Skeletal muscle satellite cell (primary cell): ENCODE data around the gene NFKB2.

Experiments used
- H3K27me3 ChIP-seq: 2 replicates; pipeline ENCODE4 v1.7.0; 2013; ENCODE audit warnings: low read length; ENCODE audit not compliant: control insufficient read depth, insufficient read depth
- H3K36me3 ChIP-seq: 2 replicates; pipeline ENCODE4 v1.7.0; 2013; ENCODE audit warnings: mild to moderate bottlenecking, control low read depth, low read length; ENCODE audit not compliant: insufficient read depth
- H3K4me1 ChIP-seq: 2 replicates; pipeline ENCODE4 v1.7.0; 2013; ENCODE audit warnings: low read length; ENCODE audit not compliant: control insufficient read depth, insufficient read depth
- H3K4me2 ChIP-seq: 2 replicates; pipeline ENCODE4 v1.7.0; 2013; ENCODE audit warnings: mild to moderate bottlenecking, low read length
- H3K4me3 ChIP-seq: 2 replicates; pipeline ENCODE4 v1.7.0; 2013; ENCODE audit warnings: low read length
- H3K9ac ChIP-seq: 2 replicates; pipeline ENCODE4 v1.7.0; 2013; ENCODE audit warnings: mild to moderate bottlenecking, low read depth, low read length, moderate library complexity
- H3K9me3 ChIP-seq: replicated peaks from 2 replicates; pipeline ENCODE4 v1.7.0; 2013; ENCODE audit warnings: mild to moderate bottlenecking, control low read depth, low read length
- small RNA-seq: library from RNA; depleted of rRNA; stranded (forward); fragments of <200 nt; gene quantifications from one replicate; pipeline ENCODE3, GENCODE V24; 2012

Gene NFKB2

GRCh38 chr10:102450374-102451104, 55.0 kb downstream of the NFKB2 start:
- peak overlapping the region; percentile 97 for H3K4me2 ChIP-seq
- peaks cover 32% of the 10 kb centered on the region for H3K4me1 ChIP-seq
- H3K9me3 ChIP-seq = no peaks in the 10 kb centered on the region
- peak overlapping the region; percentile 94 for H3K4me3 ChIP-seq
- no peaks in the 10 kb centered on the region for H3K36me3 ChIP-seq
- no peaks in the 10 kb centered on the region for H3K27me3 ChIP-seq
- peak overlapping the region; percentile 65 for H3K9ac ChIP-seq

GRCh38 chr10:102451105-102451969, 55.8 kb downstream of the NFKB2 start, which contains the start of gene C10orf95:
TSS of gene C10orf95 (minus strand) at chr10:102451543. CDS start at chr10:102451093, 450 bp downstream.
- H3K4me1 ChIP-seq = peaks cover 39% of the 10 kb centered on the region
- peak within 1 kb of the TSS; percentile 94 for H3K4me3 ChIP-seq
- peak within 1 kb of the TSS; percentile 65 for H3K9ac ChIP-seq

More at GRCh38 chr10:102451105-102451969, 55.8 kb downstream of the NFKB2 start, which contains the start of gene C10orf95:
- Histone ChIP-seq H3K36me3 (no peaks in the 10 kb centered on the region), H3K27me3 (no peaks in the 10 kb centered on the region), H3K4me2 (peak within 1 kb of the TSS; percentile 97), H3K9me3 (no peaks in the 10 kb centered on the region)

Small RNA genes lying within 50 kb of the gene (small RNA-seq; reads per million reads assigned to genes)
- 910 reads per million, percentile 99 among the genes with 10 or more reads in this experiment for gene MIR146B
